Measurements from ENCODE around the gene MYBPC3. TPM values are rescaled to one million over a fixed set of nuclear protein-coding genes. Genes with fewer than 3 reads are reported as not detected.
A peak's percentile ranks its signal among the peaks of the same experiment; 100 is the strongest.

The MYBPC3 gene
- polyA plus RNA-seq (2012; ENCODE audit: insufficient read length, low read depth): not detected

- TF ChIP-seq REST (IDR thresholded peaks at IDR 0.05; ENCODE audit: insufficient read depth in 1 of 2, low read depth in 2 of 2, low read length in 2 of 2) (no peak), TAF1 (IDR thresholded peaks at IDR 0.05; ENCODE audit: borderline replicate concordance, insufficient read depth, low read length) (no peak), POLR2AphosphoS5 (IDR thresholded peaks at IDR 0.05; ENCODE audit: low read depth, low read length) (no peak), SIN3A (IDR thresholded peaks at IDR 0.05; ENCODE audit: borderline replicate concordance, insufficient read depth, low read length) (no peak), FOXP2 (optimal IDR thresholded peaks at IDR 0.05; ENCODE audit: borderline replicate concordance, extremely low read depth, extremely low read length, insufficient read depth) (no peak)
Observed at GRCh38 chr11:47352556-47352955, at the start of gene MYBPC3. Gene MYBPC3 (minus strand): TSS chr11:47352702. CDS start chr11:47352647, 55 bp downstream.

- TF ChIP-seq SIN3A (IDR thresholded peaks at IDR 0.05; ENCODE audit: borderline replicate concordance, insufficient read depth, low read length) (no peak), REST (IDR thresholded peaks at IDR 0.05; ENCODE audit: insufficient read depth in 1 of 2, low read depth in 2 of 2, low read length in 2 of 2) (peak; percentile 56 to 70; a peak in 2 of 4 replicates)
Observed at GRCh38 chr11:47400768-47401279, 48.3 kb upstream of the MYBPC3 start.

- TF ChIP-seq SIN3A (IDR thresholded peaks at IDR 0.05; ENCODE audit: borderline replicate concordance, insufficient read depth, low read length) (no peak), FOXP2 (optimal IDR thresholded peaks at IDR 0.05; ENCODE audit: borderline replicate concordance, extremely low read depth, extremely low read length, insufficient read depth) (no peak), TAF1 (IDR thresholded peaks at IDR 0.05; ENCODE audit: borderline replicate concordance, insufficient read depth, low read length) (no peak)
Observed at GRCh38 chr11:47399860-47400767, 47.6 kb upstream of the MYBPC3 start.

GRCh38 chr11:47398551-47398950 is 46.0 kb upstream of the MYBPC3 start:
- no peak for TF ChIP-seq FOXP2 (optimal IDR thresholded peaks at IDR 0.05; ENCODE audit: borderline replicate concordance, extremely low read depth, extremely low read length, insufficient read depth)
- TF ChIP-seq POLR2AphosphoS5 (IDR thresholded peaks at IDR 0.05; ENCODE audit: low read depth, low read length): no peak
- TF ChIP-seq TAF1 (IDR thresholded peaks at IDR 0.05; ENCODE audit: borderline replicate concordance, insufficient read depth, low read length): no peak

GRCh38 chr11:47398011-47398410 is 45.5 kb upstream of the MYBPC3 start:
- TF ChIP-seq POLR2AphosphoS5 (IDR thresholded peaks at IDR 0.05; ENCODE audit: low read depth, low read length) (no peak), TAF1 (IDR thresholded peaks at IDR 0.05; ENCODE audit: borderline replicate concordance, insufficient read depth, low read length) (no peak), SIN3A (IDR thresholded peaks at IDR 0.05; ENCODE audit: borderline replicate concordance, insufficient read depth, low read length) (no peak), FOXP2 (optimal IDR thresholded peaks at IDR 0.05; ENCODE audit: borderline replicate concordance, extremely low read depth, extremely low read length, insufficient read depth) (no peak), REST (IDR thresholded peaks at IDR 0.05; ENCODE audit: insufficient read depth in 1 of 2, low read depth in 2 of 2, low read length in 2 of 2) (no peak)

GRCh38 chr11:47396049-47396320 is 43.5 kb upstream of the MYBPC3 start:
- TF ChIP-seq POLR2AphosphoS5 (IDR thresholded peaks at IDR 0.05; ENCODE audit: low read depth, low read length) (no peak), FOXP2 (optimal IDR thresholded peaks at IDR 0.05; ENCODE audit: borderline replicate concordance, extremely low read depth, extremely low read length, insufficient read depth) (no peak), SIN3A (IDR thresholded peaks at IDR 0.05; ENCODE audit: borderline replicate concordance, insufficient read depth, low read length) (no peak), TAF1 (IDR thresholded peaks at IDR 0.05; ENCODE audit: borderline replicate concordance, insufficient read depth, low read length) (no peak), REST (IDR thresholded peaks at IDR 0.05; ENCODE audit: insufficient read depth in 1 of 2, low read depth in 2 of 2, low read length in 2 of 2) (no peak)
